Stimulated activated CD4-positive, alpha-beta T cell treated with anti-CD3 and anti-CD28 coated beads, Interleukin-2, amount 100 ng/mL, for 4 hours (primary cell): ENCODE results near the gene NLRP14.

Source experiments
- DNase-seq: peaks from one replicate; pipeline ENCODE4 v3.0.0-alpha.2; 2020; ENCODE audit warnings: low read depth

Gene NLRP14

GRCh38 chr11:7020183-7020917 is at the start of gene NLRP14, which contains the start of gene ZNF214:
Gene NLRP14 (plus strand): TSS chr11:7020479. CDS start chr11:7038587, 18,108 bp downstream.
Gene ZNF214 (minus strand): TSS chr11:7020346. CDS start chr11:7002835, 17,511 bp downstream.
- DNase-seq = no peak

GRCh38 chr11:6979365-6979764 is 40.9 kb upstream of the NLRP14 start:
- DNase-seq = no peak

GRCh38 chr11:6986487-6986886 is 33.8 kb upstream of the NLRP14 start:
- DNase-seq = no peak

- DNase-seq = no peak
Measured at GRCh38 chr11:6988506-6988905, 31.8 kb upstream of the NLRP14 start.

GRCh38 chr11:6991227-6991626 is 29.1 kb upstream of the NLRP14 start:
- DNase-seq = no peak

- DNase-seq = no peak
Measured at GRCh38 chr11:6992026-6992425, 28.3 kb upstream of the NLRP14 start.

- DNase-seq = no peak
Measured at GRCh38 chr11:6992457-6993417, 27.5 kb upstream of the NLRP14 start.

- no peak for DNase-seq
Measured at GRCh38 chr11:6995703-6996102, 24.6 kb upstream of the NLRP14 start.

GRCh38 chr11:7004482-7004881 is 15.8 kb upstream of the NLRP14 start:
- no peak for DNase-seq

- DNase-seq = no peak
Measured at GRCh38 chr11:7014118-7014517, 6.2 kb upstream of the NLRP14 start.

- no peak for DNase-seq
Measured at GRCh38 chr11:7016011-7016410, 4.3 kb upstream of the NLRP14 start.

GRCh38 chr11:7019500-7020182 is 638 bp upstream of the NLRP14 start:
- no peak for DNase-seq

GRCh38 chr11:7021318-7021717 is 1.0 kb downstream of the NLRP14 start:
- DNase-seq = no peak

- DNase-seq = no peak
Measured at GRCh38 chr11:7028141-7028540, 7.9 kb downstream of the NLRP14 start.

- no peak for DNase-seq
Measured at GRCh38 chr11:7030836-7031235, 10.6 kb downstream of the NLRP14 start.

GRCh38 chr11:7031471-7031871 is 11.2 kb downstream of the NLRP14 start:
- no peak for DNase-seq

- DNase-seq = no peak
Measured at GRCh38 chr11:7032692-7033091, 12.4 kb downstream of the NLRP14 start.

- no peak for DNase-seq
Measured at GRCh38 chr11:7034019-7034418, 13.7 kb downstream of the NLRP14 start.

GRCh38 chr11:7046474-7047175 is 26.3 kb downstream of the NLRP14 start:
- no peak for DNase-seq

- no peak for DNase-seq
Measured at GRCh38 chr11:7050191-7050590, 29.9 kb downstream of the NLRP14 start.

GRCh38 chr11:7056828-7057513 is 36.7 kb downstream of the NLRP14 start:
- DNase-seq = no peak
